GM21447 (cell line): ENCODE results near the gene AUTS2.

Source experiments
- ATAC-seq: cut with Tn5 transposase; IDR thresholded peaks from one replicate; pipeline ENCODE4 v1.9.1; 2021; ENCODE audit not compliant: unreplicated experiment

Gene AUTS2

DNA sequence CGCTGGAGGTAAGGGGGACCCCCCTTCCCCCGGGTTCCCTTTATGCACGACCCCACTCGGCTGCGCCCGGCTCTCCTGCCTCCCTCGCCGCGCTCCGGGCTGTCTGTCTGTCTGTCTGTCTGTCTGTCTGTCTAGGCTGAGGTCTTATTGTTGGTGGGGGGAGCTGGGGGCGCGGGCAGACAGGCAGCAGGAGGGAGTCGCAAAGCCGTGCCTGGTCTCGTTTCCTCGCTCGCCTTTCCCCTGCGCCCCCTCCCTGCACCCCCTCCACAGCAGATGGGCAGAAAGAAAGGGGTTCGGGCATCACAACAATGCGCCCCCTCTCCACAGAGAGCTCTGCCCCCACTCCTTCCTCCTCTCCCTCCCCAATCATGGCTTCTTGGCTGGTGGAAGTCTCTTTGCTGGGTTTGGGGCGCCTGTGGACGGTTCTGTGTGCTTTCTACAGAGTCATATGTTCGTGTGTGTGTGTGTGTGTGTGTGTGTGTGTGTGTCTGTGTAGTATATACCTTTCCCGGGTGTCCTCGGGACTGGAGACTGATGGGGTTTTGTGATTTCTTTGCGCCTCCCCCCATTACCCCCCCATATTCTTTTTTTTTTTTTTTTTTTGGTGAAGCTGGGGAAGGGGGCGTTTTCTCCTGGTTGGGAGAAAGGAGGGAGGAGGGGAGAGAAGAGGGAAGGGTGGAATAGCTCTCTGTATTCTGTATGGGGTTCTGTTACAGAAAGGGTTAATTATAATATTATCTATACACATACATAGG is 1.9 kb downstream of the AUTS2 start:
- ATAC-seq, result no peak

GRCh38 chr7:69600710-69601519 is 2.6 kb downstream of the AUTS2 start:
- ATAC-seq, result no peak

DNA sequence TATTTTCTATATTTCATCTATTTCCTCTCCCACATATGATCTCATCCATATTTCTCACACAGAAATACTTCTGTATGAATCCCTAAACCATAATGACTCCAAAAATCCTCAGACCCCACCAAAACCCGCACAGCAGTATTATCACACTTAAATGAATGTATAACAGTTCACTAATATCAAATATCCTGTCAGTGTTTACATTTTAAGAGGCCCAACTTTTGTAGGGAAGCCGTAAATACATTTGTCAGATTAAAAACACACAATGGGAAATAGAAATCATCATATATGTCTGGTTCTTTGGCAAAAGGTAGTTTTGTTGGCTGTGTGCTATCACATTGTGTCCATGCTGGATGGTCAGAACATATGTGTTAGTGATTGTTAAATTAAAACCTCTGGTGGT is 4.2 kb downstream of the AUTS2 start:
- ATAC-seq, result no peak

DNA sequence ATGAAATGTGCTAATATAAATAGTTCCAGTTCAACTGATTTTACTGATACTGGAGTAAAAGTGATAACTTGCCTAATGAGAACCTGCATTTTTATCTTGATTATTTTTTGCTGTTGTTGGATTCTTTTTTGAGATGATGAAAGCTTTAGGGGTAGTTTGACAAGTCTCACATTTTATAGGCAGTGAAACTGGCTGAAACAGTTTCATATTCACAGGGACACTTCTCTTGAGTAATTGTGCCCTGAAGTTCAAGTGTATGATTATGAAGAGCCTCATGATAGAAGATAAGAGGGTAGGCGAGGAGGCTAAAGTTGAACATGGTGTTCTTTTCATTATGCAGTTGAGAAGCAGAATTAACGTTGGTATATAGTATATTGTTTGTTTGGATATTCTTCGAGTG is 5.1 kb downstream of the AUTS2 start:
- peak; percentile 46 for ATAC-seq

DNA sequence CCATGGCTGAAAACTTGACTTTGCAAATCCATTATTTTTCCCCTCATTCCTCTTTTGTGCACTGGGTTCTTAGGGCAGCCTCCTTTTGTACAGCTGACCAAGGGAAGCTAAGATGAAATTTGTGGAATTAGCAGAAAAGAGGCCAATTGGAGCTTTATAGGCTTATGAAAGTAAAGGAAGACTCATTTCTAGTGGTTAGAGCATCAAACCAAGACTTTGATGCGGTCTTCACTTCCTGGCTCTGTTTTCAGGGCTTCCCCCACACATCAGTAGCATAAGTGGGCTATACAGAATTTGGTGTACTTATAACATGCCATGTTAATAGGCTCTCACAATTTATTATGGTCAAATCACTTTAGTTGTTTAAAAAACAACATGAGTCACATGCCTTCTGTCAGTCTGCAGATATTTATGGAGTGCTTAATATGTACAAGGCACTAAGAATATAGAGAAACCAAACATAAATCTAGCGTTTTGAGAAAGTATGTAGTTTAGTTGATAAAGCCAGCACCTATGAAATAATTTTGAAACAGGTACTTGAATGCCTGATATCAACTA is 5.7 kb downstream of the AUTS2 start:
- ATAC-seq, result peak; percentile 80

GRCh38 chr7:69605070-69605469 is 6.8 kb downstream of the AUTS2 start:
- no peak for ATAC-seq

DNA sequence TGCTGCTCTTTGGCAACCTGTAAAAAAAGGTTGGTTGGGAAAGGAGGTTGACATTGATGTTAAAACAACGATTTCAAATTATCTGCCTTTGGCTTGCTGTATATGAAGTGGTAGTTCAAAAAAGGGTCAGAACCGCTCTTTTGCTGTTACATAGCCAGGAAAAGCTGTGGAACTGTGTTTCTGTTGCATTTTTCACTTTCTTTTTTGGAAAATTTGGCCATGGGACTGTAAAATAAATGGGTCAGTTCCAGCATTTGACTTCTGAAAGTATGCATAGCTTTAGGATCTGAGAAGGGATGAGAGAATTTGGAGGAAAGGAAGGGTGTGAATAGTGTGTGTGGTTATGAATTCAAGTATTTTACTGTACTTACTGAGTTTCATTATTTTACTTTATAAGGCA is 7.3 kb downstream of the AUTS2 start:
- no peak for ATAC-seq

DNA sequence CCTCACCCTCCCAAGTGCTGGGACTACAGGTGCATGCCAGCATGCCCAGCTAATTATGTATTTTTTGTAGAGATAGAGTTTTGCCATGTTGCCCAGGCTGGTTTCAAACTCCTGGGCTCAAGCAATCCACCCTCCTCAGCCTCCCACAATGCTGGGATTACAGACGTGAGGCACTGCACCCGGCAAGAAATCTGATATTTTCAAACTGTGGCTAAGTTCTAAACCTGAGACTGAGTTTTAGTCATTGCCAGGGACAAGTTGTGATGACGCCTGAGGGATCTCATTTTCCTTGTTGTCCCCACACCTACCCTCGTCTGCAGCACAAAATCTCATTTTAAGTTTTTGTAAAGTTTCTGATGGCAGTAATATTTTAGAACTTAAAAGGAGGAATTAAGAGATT is 9.8 kb downstream of the AUTS2 start:
- no peak for ATAC-seq

- ATAC-seq, result no peak
Measured at GRCh38 chr7:69608878-69609277, 10.6 kb downstream of the AUTS2 start.

GRCh38 chr7:69609541-69610373 is 11.5 kb downstream of the AUTS2 start:
- no peak for ATAC-seq

DNA sequence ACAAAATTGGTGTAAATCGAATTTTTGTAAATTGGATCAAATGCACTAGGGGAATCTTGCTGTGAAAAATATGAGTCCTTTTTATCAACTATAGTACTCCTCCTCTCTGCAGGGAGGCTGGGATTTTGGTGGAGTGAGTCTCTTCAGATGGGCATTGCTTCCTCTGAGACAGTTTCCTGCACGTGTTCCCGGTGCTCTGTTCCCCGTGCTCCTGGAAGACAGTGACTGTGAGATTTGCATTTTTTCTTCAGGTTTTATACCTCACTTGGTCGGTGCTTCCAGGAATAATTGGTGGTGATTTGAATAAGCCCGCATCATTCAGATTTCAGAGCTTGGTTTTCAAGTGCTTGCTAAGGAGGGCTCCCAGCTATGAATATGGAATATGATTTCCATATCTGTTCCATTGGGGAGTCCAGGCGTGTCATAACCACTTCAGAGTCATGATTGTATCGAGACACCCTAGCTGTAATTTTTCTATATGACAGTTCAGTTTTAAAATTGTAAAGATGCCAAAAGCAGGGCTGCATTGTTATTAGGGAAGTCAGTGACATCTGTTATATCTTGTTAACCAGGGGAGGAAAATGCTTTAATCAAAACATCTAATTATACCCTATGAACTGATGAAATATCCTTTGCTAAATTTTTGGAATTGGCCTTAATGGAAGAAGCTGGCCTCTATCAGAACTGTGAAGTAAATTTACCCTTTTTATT is 12.3 kb downstream of the AUTS2 start:
- ATAC-seq, result no peak

- no peak for ATAC-seq
Measured at GRCh38 chr7:69612981-69613380, 14.7 kb downstream of the AUTS2 start.

DNA sequence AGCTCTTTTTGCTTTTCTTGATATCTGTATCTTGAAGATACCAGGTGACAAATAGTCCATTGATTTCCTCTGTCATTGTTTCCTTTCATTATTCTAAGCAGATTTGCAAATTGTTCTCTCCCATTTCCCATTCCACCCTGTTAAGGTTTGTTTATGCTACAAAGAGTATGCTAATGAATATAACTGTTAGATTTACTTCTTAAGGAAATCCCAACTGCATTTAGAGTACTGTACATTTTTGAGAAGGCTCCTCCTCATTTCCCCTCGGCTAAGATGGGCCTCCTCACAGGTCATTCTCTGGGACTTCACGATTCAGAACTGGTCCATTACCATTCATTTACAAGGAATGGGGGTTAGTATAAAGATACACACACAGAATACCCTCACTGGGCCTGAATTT is 15.6 kb downstream of the AUTS2 start:
- ATAC-seq, result no peak

GRCh38 chr7:69615685-69616084 is 17.4 kb downstream of the AUTS2 start:
- no peak for ATAC-seq

GRCh38 chr7:69617364-69617763 is 19.1 kb downstream of the AUTS2 start:
- no peak for ATAC-seq

GRCh38 chr7:69619054-69619453 is 20.8 kb downstream of the AUTS2 start:
- no peak for ATAC-seq

DNA sequence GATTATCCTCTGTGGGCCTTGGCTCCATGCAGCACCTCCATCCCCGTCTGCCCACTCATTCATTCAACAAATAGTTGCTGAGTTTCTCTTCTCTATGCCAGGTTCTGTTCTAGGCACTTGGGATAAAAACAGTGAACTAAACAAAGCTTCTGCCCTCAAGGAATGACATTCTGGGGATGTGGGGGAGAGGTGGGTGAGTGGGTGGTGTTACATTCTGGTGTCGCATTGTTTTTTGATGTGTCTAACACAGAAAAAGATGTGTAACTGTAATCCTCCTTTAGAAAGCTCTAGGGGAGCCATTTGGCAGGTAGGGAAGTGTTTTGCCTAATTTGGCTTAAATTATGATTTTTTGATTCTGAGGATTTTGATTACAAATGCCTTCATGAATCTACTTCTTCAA is 21.4 kb downstream of the AUTS2 start:
- ATAC-seq, result no peak

DNA sequence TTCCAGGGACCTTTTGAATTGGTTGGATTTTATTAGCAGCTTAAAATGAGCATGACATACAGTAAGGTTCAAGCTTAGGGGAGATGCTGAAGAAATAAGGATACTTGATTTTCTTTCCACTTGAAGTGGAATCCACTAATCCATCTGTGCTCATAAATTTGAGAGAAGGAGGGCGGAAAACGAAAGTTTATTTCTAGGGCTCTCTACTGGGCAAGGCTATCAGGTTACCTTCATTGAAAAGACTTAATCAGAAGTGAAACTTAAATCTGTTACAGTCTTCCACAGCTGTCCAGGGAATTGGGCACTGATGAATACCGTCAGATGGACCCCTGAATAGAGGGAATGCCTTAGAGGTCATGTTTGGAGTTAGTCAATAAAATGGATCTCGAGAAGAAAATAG is 21.8 kb downstream of the AUTS2 start:
- ATAC-seq, result no peak

GRCh38 chr7:69620650-69621049 is 22.4 kb downstream of the AUTS2 start:
- no peak for ATAC-seq

- no peak for ATAC-seq
Measured at GRCh38 chr7:69622014-69622835, 23.9 kb downstream of the AUTS2 start.
